Measurements from ENCODE around the gene RARG.
"Not testable (repeated sequence)": the region's sequence is repeated elsewhere in the genome, so short reads cannot be mapped to it uniquely, and the experiment has no call there.

RARG gene

DNA sequence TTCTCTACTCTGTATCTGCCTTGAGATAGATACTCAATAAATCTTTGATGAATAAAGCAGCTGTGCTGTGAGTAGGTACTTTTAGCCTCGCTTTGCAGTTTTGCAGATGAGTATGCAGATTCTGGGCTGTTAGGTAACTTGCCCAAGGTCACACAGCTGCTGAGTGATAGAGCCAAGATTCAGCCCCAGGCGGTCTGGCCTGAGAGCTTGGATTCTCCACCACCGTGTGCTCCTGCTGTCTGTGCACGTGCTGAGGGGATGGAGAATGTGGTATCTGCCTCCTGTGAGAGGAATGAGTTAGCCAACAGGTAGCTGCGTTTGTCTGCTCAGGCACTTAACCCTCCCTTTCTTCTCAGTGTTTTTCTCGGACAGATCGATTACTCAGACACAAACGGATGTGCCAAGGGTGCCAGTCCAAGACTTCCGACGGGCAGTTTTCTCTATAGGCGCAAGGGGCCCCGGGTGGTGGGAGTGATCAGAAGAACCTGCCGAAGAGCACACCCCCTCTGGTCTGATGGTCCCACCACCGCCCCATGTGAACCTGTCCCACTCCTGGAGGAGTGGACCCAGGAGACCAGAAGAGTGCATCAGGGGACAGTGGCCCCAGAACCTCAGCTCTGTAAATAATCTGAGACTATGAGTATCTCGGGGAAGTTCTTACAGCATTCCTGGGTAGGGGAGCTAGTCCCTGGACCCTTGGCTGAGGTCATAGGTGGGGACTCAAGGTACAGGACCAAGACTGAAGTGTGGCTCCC, 44.7 kb downstream of the RARG start:
- FAIRE-seq = no peak

DNA sequence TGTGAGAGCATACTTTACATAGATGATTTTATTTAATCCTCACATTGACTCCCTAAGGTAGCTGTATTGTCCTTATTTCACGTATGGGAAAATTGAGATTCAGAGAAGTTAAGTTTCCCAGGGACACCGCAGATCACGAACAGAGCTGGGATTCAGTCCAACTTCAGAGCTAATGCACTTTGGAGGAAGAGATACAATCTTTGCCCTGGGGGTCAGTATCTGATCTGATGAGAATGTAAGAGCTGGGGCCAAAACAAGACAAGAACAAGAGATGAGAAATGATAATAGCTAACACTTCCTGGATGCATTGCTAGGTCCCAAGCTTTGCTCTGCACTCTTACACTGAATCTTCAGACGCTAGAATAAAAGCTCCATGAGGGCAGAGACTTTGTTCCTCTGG, 45.3 kb downstream of the RARG start:
- no peak for FAIRE-seq

DNA sequence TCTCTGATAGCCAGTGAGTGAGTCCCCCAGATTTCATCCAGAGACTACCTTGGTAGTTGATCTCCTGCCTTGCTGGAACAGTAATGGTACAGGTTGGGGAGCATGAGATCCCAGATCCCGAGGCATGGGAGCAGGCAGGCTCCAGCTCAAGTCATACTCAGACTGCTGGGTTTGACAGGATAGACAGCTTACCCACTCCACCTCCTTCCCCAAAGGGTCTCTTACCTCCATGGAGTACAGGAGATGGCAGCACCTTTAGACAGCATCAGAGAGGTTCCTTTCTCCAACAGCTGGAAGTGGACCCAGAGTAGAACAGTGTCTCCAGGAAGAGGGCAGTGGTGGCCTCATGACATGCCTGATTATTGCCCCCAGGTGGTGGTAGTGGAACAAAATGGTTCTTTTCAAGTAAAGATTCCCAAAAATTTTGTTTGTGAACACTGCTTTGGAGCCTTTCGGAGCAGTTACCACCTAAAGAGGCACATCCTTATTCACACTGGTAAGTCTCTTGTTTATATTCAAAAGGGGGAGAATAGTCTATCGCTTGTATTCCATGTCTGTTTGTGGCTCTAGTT, 46.3 kb downstream of the RARG start:
- no peak for FAIRE-seq

DNA sequence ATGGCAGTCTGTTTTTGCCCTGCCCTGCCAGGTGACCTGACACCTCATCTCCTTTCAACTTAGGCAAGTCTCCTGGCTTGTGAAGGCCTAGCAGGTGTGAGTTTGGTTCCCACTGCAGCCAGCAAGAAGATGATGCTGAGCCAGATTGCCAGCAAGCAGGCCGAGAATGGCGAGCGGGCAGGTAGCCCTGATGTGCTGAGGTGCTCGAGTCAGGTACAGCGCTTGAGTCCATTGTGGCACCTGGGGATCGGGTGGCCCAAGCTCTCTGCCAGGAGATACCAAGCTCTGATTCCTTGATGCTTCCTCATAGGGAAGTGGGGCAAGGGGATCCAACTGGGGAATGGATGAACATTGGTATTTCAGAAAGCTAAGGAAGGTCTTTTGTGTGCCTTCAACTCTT, 47.2 kb downstream of the RARG start:
- no peak for FAIRE-seq

DNA sequence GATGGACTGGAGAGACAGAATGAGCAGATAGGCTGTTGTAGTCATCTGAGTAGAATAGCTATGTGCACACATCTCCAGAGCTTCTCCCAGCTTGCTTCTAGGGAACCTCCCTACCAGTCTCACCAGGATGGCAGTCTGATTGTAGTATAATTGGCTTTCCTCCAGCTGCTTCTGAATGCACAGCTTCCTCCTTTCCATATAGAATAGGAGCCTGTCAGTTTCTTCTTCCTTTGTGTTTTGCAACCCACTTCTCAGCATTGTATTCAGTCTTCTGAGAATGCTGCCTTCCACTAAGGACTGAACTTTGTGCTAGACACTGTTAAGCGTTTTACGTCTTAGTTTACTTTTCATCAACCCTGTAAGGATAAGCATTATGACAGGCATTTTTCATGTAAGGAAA, 49.1 kb downstream of the RARG start:
- FAIRE-seq = no peak

DNA sequence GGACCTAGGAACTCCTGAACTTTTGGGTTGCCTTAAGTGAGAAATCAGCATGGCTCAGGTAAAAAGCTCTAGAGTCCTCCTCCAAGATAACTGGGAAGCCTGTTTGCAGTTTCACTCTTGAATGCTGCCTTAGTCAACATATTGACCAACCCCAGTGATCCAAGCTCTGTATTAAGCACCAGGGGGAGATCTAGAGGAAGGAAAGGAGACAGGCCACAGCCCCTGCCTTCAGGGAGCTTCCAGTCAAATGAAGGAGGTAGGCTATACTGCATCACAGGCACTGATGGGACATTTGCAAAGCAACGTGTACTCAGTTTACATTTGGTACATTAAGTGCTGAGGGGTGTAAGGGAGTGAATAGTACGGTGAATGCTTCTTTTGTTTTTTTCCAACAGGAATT, 50.1 kb downstream of the RARG start:
- no peak for FAIRE-seq

DNA sequence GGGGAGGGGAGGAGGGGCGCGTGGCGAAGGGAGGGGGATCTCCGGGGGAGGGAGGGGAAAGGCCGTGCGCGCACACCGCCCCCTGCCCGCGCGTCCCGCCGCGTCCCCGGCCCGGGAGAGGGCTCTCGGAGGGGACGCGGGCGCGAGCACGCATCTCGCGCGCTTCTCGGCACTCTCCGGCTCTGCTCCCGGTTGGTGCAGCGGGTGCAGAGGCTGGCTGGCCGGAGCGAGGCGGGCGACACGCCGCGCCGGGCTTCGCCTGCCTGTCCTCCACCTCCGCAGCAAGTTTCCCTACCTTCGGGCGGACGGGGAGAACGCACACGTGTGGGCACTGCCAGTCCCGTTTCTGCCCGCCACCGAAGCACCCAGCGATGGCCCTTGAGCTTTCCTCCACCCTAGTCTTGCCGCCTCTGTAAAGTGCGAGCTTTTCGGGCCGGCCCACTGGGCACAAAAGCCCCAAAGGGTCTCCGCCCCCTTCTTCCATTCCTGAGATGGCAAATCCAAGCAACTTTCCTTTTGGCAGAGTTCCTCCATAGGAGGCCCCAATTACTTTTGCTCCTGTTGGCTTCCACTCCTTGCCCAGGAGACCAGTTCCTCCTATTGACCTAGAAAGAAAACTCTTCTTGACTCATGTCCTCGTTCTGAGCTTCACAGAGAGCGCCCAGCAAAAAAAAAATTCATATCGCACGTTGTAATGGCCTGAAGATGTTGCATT, 50.9 kb downstream of the RARG start:
- no peak for FAIRE-seq

DNA sequence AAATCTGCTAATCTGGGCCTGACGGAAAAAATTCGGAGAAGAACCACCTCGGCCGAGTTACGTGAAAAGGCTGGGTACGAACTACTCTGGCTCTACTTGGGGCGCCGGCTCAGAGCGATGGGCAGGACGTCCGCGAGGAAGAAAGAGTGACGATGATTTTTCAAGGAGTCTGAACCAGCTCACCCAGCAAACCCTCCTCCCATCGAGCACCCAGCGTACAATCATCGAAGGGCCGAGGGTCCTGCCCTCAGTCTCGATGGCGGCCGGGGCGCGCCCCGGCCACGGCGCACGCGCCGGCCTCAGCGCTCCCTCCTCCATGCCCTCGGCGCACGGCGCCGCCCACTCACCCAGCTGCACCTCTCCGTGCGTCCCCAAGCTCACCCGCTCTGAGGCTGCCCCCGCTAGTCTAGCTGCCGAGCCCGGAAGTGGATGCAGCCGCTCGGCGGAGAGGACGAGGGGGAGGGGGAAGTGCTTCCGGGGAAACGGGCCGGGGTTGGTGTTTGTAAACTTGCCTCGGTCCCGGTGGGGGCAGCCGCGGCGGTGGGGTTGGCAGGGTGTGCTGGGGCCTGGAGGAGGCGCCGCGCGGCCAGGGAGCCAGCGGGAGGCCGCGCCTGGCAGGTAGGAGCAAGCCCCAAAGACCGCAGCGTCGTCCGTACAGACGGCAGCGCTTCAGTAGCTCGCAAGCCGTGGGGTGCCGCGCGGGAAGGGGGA, 51.6 kb downstream of the RARG start, which contains the start of the genes CSAD and ZNF740:
Gene CSAD, minus strand, starts transcription at position 706 of the 711 bp plus-strand sequence. CDS start 7,455 bp downstream, outside the sequence.
Gene ZNF740, plus strand, starts transcription at position 503 of the 711 bp plus-strand sequence. CDS start 1,262 bp downstream, outside the sequence.
- FAIRE-seq = no peak

DNA sequence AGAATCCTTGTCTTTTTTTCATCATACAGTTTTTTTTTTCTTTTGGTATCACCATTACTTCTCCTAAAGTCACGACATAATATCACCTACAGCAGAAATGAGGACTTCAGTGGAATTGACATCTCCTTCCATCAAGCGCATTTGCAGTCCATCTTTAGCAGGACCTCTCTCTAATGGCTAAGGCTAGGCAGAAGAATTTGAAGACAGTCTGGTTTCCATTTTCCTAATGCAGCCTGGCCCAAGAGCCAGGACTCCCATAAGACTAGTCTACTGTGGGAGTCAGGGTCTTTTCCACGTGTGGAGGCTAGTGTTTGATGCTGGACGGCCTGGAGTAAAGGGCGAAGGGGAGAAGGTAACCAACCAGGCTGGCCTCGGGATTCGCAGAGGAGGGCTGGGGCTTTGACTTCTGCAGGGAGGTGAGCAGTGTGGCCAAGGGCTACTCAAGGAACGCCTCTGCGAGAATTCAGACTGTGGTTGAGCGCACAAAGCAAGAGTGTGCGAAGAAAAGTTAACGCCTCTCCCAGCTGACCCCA, 52.3 kb downstream of the RARG start:
- no peak for FAIRE-seq

DNA sequence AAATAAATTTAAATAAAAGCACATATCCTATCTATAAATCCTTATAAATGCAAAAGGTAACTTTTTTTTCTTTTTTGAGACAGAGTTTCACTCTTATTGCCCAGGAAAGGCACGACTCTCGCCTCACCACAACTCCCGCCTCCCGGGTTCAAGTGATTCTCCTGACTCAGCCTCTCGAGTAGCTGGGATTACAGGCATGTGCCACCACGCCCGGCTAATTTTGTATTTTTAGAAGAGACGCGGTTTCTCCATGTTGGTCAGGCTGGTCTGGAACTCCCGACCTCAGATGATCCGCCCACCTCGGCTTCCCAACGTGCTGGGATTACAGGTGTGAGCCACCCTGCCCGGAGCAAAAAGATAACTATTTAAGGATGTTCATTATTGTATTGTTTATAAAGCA, 53.2 kb downstream of the RARG start:
- FAIRE-seq = not testable (repeated sequence)

DNA sequence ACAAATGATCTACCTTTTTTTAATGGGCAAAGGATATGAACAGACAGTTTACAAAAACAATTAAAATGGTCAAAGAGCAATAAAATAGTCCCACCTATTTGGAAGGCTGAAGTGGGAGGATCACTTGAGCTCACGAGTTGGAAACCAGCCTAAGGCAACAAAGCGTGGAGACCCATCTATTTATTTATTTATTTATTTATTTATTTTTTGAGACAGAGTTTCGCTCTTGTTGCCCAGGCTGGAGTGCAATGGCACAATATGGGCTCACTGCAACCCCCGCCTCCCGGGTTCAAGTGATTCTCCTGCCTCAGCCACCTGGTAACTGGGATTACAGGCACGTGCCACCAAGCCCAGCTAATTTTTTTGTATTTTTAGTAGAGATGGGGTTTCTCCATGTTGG, 54.6 kb downstream of the RARG start:
- not testable (repeated sequence) for FAIRE-seq

DNA sequence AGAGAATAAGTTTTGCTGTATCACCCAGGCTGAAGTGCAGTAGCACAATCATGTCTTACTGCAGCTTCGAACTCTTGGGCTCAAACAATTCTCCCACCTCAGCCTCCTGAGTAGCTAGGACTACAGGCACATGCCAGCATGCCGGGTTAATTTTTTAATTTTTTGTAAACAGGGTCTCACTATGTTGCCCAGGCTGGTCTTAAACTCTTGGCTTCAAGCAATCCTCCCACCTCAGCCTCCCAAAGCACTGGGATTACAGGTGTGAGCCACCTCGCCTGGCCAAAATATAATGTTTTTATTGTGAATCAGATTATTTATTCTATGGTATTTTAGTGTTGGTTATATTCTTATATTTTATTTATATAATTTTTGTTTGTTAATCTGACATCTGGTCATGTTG, 55.3 kb downstream of the RARG start:
- FAIRE-seq = no peak

DNA sequence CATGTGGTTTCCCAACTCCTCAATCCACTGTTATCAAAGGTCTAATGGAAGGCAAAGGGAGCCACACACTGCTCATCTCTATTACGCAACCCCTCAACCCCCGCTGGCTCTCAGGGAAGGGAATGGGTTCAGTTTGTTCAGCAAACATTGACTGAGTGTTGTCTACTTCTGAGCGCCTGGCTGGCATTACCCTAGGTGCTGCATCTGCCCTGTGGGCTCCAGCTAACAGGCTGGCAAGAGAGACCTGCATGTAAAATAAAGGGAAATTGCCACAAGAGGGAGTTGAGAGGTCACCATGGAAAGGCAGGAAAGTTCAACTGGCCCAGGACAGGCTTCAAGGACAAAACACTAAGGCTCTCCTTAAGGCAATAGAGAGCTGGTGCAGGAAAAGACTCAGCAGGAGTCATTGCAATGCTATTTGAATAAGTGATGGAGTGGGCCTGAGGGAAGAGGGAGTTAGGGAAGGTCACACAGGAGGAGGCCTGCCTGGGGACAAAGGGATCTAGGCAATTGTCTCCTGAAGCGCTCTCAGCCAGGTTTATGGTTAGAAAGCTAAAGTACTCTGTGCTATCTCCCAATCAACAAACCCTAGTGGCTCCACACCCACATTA, 57.0 kb downstream of the RARG start:
- FAIRE-seq = peak; percentile 34

DNA sequence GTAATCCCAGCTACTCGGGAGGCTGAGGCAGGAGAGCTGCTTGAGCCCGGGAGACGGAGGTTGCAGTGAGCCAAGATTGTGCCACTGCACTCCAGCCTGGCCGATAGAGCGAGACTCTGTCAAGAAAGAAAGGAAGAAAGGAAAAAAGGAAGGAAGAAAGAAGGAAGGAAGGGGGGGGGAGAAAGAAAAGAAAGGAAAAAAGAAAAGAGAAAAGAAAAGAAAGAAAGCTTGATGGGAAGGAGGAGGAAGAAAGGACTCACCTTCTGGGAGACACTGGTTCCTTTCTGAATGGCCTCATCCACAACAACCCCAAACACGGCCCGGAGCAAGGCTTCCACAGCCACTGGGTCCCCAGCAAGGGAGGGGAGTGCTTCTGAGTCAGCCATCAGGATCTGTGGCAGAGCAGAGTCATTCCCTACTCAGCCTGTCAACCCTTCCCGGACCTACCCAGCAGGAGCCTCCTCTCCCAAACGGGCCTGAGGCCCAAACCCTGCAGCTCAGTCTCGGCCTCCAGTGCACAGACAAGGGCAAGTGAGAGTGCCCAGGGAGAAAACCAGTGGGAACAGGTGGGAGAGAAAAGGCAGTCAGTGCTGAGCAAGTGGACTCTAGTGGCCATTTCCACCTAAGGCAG, 58.8 kb downstream of the RARG start:
- FAIRE-seq = no peak

DNA sequence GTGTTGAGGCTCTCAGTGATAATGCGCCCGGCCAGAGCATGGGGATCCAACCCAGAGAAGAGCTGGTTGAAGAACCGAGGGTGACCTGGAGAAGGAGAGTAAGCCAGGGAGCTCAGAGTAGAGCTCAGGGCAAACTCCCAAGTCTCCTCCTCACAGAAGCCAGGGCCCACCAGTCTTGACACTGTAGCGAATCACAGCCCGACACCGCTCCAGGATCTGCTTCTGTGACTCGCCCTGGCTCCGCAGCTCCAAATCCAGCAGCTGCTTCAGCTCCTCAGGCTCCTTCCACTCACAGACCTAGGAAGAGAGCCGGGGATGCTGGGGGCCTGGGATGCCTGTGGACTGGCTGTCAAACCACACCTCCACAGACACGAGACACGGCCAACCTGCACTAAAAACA, 59.7 kb downstream of the RARG start:
- no peak for FAIRE-seq

DNA sequence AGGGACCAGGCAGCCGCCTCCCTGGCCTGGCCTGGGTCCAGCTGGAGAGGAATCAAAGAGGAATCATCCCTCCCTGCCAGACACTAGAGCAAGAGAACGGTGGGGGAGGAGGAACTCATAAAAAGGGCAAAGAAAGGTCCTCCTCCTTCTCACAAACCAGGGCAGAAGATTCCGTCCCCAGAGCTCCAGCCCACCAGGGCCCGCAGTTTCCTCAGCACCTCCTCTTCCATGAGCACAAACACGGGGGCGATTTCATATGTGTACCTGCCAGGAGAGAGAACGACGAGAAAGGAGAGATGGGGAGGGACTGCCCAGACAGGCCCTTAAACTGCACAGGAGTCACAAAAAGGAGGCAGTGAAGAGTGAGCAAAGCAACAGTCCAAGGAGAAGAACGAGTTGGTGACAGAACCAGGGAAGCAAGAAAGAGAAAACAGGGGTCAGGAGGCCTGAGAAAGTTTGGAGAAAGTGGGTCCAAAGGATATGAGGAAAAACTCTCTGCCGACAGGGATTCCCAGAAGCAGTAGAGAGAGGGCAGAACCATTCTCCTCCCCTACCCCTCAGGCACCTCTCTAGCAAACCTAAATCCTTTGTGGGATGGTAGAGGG, 60.2 kb downstream of the RARG start:
- no peak for FAIRE-seq

DNA sequence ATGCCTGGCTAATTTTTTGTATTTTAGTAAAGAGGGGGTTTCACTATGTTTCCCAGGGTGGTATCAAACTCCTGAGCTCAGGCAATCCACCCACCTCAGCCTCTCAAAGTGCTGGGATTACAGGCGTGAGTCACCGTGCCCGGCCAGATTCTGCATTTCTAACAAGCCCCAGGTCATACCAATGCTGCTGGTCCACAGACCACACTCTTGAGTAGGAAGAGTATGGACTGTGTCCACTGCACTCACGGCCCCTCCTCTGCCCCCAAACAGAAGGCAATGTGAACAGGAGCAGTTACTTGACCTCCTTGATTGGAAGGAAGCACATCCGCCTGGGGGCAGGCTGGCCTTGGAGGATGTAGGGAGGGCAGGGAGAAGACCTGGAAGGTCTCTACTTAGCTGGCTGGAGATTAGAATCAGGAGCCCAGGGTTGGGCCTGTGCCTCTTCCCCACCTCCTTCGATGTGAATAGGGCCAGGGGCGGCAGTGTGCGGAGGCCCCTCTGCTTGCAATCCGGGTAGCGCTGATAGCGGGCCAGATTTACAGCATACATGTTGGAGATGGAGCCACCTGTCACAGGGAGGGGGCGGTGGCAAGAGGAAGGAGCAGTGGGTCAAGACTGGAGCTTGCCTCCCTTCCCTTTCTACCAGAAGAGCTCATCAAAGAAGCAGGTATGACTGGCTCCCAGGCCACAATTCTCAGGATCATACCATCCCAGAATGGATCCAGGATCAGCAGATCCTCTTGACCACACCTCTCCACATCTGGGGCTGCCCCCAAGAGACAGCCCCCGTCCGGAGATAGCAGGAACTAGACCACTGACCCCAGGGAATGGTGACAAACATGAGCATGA, 60.9 kb downstream of the RARG start:
- FAIRE-seq = no peak

DNA sequence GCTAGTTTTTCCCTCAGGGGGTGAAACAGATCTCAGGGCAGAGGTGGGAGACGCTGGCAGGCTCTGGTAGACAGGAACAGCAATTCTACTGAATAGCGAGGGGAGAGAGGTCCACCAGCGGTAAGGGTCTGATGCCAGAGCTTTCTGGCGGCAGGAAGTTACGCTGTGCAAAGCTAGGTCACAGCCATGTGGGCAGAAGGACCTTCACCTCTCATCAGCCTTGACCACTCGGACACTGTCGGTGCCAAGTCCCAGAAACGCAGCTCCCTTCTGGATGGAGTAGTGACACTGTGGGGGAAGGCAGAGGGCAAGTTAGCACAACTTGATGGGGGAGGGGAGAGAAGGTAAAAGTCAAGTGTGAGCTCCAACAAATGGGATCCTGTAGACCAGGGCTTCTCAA, 61.8 kb downstream of the RARG start:
- FAIRE-seq = no peak

DNA sequence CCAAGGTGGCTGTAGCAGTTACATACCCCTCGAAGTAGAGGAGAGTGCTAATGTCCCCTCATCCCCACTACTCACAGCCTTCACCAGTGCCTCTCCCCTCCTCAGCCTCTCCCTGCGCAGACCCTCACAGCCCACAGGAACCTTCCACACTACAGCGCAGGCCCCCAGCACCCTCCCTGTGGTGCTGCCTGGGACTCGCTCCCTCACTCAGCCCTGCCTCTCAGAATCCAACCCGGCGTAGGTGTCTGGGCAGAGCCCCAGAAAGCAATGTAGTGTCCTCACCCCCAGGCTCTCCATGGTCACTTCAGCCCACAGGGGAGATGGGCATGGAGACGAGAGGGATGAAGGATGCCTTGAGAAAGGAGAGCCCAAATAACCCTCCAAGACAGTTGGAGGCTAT, 62.4 kb downstream of the RARG start:
- no peak for FAIRE-seq

DNA sequence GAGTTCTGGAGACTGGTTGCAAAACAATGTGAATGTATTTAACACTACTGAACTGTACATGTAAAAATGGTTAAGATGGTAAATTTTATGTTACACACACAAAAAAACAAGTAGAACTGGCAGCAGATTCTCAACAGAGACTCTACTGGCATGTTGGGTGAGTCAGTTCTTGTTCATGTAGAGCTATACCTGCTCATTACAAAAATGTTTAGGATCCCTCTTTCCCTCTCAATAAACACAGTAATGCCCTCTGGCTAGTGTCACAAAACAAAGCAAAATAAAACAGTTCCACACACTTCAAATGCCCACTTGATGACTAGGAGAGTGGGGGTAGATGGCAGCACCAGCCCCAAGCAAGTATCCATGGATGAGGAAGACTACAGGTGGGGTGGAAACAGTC, 65.2 kb downstream of the RARG start:
- FAIRE-seq = no peak

DNA sequence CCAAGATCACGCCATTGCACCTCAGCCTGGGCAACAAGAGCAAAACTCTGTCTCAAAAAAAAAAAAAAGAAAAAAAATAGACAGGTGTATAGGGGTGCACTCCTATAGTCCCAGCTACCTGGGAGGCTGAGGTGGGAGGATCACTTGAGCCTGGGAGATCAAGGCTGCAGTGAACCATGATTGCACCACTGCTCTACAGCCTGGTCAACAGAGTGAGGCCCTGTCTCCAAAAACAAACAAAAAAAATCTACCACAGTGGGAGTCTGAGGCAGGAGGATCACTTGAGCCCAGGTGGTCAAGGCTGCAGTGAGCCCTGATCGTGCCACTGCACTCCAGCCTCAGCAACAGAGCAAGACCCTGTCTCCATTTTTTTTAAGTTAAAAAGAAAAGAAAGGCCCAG, 69.0 kb downstream of the RARG start:
- FAIRE-seq = not testable (repeated sequence)
